Superior temporal gyrus (tissue), 1 donor: ENCODE data around the gene CAMTA2.

Source experiments
- DNase-seq: peaks from one replicate; pipeline ENCODE4 v3.0.0-alpha.2; 2016; ENCODE audit errors: extremely low spot score

The CAMTA2 gene

GRCh38 chr17:4999430-5000093, 12.1 kb upstream of the CAMTA2 start:
- no peak for DNase-seq

GRCh38 chr17:4998732-4999429, 11.4 kb upstream of the CAMTA2 start:
- DNase-seq: no peak

- DNase-seq: no peak
Measured at GRCh38 chr17:4998027-4998731, 10.7 kb upstream of the CAMTA2 start.

GRCh38 chr17:4997302-4998026, 10.0 kb upstream of the CAMTA2 start, which contains the start of the genes INCA1 and KIF1C:
Gene INCA1, minus strand, starts transcription at chr17:4997522. Its CDS starts 3,085 bp downstream, at chr17:4994437.
Gene KIF1C, plus strand, starts transcription at chr17:4997950. Its CDS starts 2,297 bp downstream, at chr17:5000247.
- peak; percentile 92 for DNase-seq

GRCh38 chr17:4994081-4994595, 6.7 kb upstream of the CAMTA2 start:
- no peak for DNase-seq

- no peak for DNase-seq
Measured at GRCh38 chr17:4987767-4988567, 492 bp upstream of the CAMTA2 start.

- DNase-seq: no peak
Measured at GRCh38 chr17:4986403-4986802, 1.1 kb downstream of the CAMTA2 start.

- DNase-seq: no peak
Measured at GRCh38 chr17:4982305-4982704, 5.2 kb downstream of the CAMTA2 start.

GRCh38 chr17:4980644-4981216, 6.7 kb downstream of the CAMTA2 start:
- DNase-seq: peak; percentile 67

- no peak for DNase-seq
Measured at GRCh38 chr17:4978726-4979125, 8.7 kb downstream of the CAMTA2 start.

GRCh38 chr17:4974115-4974670, 13.3 kb downstream of the CAMTA2 start:
- DNase-seq: no peak

- DNase-seq: no peak
Measured at GRCh38 chr17:4973256-4974114, 14.0 kb downstream of the CAMTA2 start.

GRCh38 chr17:4972752-4973151, 14.7 kb downstream of the CAMTA2 start:
- no peak for DNase-seq

GRCh38 chr17:4972322-4972721, 15.2 kb downstream of the CAMTA2 start:
- no peak for DNase-seq

GRCh38 chr17:4971826-4972225, 15.6 kb downstream of the CAMTA2 start:
- no peak for DNase-seq

GRCh38 chr17:4970273-4970672, 17.2 kb downstream of the CAMTA2 start:
- no peak for DNase-seq

- DNase-seq: no peak
Measured at GRCh38 chr17:4969551-4970173, 17.8 kb downstream of the CAMTA2 start.

- DNase-seq: no peak
Measured at GRCh38 chr17:4969047-4969550, 18.4 kb downstream of the CAMTA2 start.
